Measurements from ENCODE around the gene MRPL37. TPM values are rescaled to one million over a fixed set of nuclear protein-coding genes. Genes with fewer than 3 reads are reported as not detected.

Gene MRPL37
- total RNA-seq: 10 to 100 TPM; 93.8 to 95.2 TPM

DNA sequence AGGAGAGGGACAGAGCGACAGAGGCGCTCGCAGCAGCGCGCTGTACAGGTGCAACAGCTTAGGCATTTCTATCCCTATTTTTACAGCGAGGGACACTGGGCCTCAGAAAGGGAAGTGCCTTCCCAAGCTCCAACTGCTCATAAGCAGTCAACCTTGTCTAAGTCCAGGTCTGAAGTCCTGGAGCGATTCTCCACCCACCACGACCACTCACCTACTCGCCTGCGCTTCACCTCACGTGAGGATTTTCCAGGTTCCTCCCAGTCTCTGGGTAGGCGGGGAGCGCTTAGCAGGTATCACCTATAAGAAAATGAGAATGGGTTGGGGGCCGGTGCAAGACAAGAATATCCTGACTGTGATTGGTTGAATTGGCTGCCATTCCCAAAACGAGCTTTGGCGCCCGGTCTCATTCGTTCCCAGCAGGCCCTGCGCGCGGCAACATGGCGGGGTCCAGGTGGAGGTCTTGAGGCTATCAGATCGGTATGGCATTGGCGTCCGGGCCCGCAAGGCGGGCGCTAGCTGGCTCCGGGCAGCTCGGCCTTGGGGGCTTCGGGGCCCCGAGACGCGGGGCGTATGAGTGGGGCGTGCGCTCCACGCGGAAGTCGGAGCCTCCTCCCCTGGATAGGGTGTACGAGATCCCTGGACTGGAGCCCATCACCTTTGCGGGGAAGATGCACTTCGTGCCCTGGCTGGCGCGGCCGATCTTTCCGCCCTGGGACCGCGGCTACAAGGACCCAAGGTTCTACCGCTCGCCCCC is at the start of gene MRPL37, which contains the start of gene CYB5RL:
Gene MRPL37, plus strand, starts transcription at position 403 of the 754 bp plus-strand sequence. Its CDS starts 77 bp downstream, at position 480.
Gene CYB5RL, minus strand, starts transcription at position 266 of the 754 bp plus-strand sequence. CDS start 4,414 bp downstream, outside the sequence.
- CTCF ChIA-PET: interaction anchor here (0.8 to 1.7 kb wide), 7 partner anchors 10 to 289 kb away, joined by 3 to 5 read pairs (median 3); no protein-coding TSS in a partner anchor
- Mint-ChIP-seq H3K4me1 (peaks cover 35% of the 10 kb centered on the region), H3K4me3 (peak within 1 kb of the TSS; percentile 83), H3K9me3 (no peaks in the 10 kb centered on the region), H3K36me3 (ENCODE audit: low read depth) (peaks cover 14% of the 10 kb centered on the region), H3K27ac (peak within 1 kb of the TSS; percentile 71), H3K27me3 (no peaks in the 10 kb centered on the region)
- POLR2A ChIA-PET: no interaction called here
- peak; percentile 95 for DNase-seq

DNA sequence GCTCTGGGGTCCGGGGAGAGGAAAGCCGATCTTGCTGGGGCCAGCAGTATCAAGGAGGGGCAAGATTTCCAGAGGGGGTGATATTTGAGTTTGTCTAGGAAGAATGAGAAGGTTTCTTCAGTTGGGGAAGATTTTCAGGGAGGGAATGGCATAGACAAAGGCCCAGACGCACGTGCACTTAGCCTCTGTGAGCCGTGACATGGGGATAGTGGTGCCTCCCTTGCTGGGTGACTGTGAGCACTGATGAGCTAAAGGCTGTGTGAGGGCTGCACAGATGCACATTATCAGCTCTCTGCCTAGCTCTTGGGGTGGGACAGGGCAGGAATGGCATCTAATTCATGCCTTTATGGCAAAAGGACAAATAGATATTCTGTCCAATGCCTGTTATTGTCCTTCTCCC is 49.0 kb upstream of the MRPL37 start:
- ChIA-PET CTCF (no interaction called here), POLR2A (no interaction called here)
- H3K4me3 Mint-ChIP-seq: no peak overlapping the region
- no peaks in the 10 kb centered on the region for H3K9me3 Mint-ChIP-seq
- no peak overlapping the region for H3K27ac Mint-ChIP-seq
- H3K4me1 Mint-ChIP-seq: peaks cover 6% of the 10 kb centered on the region
- no peaks in the 10 kb centered on the region for H3K27me3 Mint-ChIP-seq
- DNase-seq: no peak
- H3K36me3 Mint-ChIP-seq (ENCODE audit: low read depth): no peaks in the 10 kb centered on the region

DNA sequence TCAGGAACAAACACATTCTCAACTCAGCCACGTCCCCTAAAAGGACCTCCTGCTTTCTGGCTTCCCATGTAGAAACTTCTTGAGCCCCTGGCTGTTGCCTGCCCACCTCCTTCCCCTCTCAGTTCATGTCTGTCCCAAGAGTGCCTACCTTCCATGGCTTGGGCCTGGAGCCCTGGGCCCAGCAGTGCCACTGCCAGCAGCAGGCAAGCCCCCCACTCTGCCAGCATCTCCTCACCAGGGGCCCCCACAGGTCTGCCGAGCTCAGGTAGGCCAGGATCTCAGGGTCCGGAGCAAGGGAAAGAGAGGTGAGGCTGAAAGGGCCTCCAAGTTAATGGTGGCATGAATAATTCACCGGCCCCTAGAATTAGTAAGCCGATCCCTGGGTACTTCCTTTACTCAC is 47.3 kb upstream of the MRPL37 start, which contains the start of gene CDCP2:
Gene CDCP2, minus strand, starts transcription at position 305 of the 400 bp plus-strand sequence. Its CDS starts 78 bp downstream, at position 227.
- no peaks in the 10 kb centered on the region for H3K9me3 Mint-ChIP-seq
- H3K27ac Mint-ChIP-seq: no peak within 1 kb of the TSS
- DNase-seq: no peak
- no peaks in the 10 kb centered on the region for H3K27me3 Mint-ChIP-seq
- no peak within 1 kb of the TSS for H3K4me3 Mint-ChIP-seq
- peaks cover 6% of the 10 kb centered on the region for H3K4me1 Mint-ChIP-seq
- CTCF ChIA-PET: no interaction called here
- POLR2A ChIA-PET: no interaction called here
- H3K36me3 Mint-ChIP-seq (ENCODE audit: low read depth): no peaks in the 10 kb centered on the region

DNA sequence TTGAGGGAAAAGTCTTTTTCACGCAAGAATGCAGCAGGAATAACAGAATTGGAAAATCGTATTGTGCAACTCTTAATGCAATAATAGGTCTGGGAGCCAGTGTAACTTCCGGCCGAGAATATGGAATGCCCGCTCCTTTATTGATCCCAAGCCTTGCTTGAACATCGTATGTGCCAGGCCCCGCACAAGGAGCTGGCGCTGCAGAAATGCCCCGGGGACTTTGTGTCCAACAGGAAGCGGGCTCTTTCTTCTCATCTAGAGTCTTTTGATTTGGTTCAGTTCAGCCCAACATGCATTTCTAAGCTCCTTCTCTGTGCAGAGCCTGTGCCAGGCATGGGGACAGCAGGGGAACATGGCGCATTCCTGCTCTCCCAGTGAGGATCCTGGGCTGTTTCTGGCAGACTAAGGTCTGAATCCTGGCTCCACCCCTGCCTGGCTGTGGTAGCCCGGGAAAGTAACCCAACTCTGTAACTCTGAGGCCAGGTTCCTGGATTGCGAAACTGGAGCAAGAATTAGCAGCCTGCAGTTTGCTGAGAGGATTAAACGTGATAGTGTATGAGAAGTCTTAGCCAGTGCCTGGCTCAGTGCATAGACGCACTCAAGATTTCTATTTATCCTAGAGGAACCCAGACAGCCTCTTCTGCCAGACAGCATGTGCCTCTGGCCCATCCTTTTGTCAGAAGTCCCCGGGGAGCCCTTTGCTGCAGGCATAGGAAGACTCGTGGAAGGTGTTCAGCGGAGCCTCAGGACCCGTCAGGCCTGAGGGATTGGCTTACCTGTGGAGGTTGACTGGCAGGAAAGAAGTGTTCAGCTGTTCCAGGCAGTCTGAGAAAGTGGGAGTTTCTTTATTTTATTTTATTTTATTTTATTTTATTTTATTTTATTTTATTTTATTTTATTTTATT is 46.2 kb upstream of the MRPL37 start:
- Mint-ChIP-seq H3K9me3 (no peaks in the 10 kb centered on the region), H3K27me3 (no peaks in the 10 kb centered on the region), H3K36me3 (ENCODE audit: low read depth) (no peaks in the 10 kb centered on the region), H3K4me3 (no peak overlapping the region), H3K4me1 (peaks cover 6% of the 10 kb centered on the region), H3K27ac (no peak overlapping the region)
- DNase-seq: no peak
- CTCF ChIA-PET: interaction anchor here (0.5 kb wide), 1 partner anchor 379 kb away, joined by 3 read pairs; no protein-coding TSS in a partner anchor
- POLR2A ChIA-PET: no interaction called here

DNA sequence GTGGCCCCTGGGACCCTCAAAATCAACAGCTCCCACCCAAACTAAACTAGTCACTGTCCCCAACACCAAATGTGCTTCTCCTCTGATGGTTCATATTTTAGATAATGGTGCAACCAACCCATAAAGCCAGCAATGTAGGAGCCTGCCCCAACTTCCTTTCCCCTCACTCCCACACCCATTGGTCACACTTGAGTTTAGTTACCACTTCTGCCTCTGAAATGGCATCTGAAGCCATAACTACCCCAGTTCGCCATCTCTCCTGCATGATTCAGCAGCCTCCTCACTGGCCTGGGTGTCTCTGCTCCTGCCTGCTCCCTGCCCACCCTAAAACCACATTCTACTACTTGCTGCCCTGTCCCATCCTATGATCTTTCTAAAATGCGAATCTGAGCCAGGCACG is 43.8 kb upstream of the MRPL37 start:
- H3K27ac Mint-ChIP-seq: no peak overlapping the region
- no peaks in the 10 kb centered on the region for H3K4me1 Mint-ChIP-seq
- H3K9me3 Mint-ChIP-seq: no peaks in the 10 kb centered on the region
- DNase-seq: no peak
- no peaks in the 10 kb centered on the region for H3K36me3 Mint-ChIP-seq (ENCODE audit: low read depth)
- ChIA-PET POLR2A (no interaction called here), CTCF (no interaction called here)
- H3K4me3 Mint-ChIP-seq: no peak overlapping the region
- no peaks in the 10 kb centered on the region for H3K27me3 Mint-ChIP-seq

GRCh38 chr1:54156986-54157385 is 43.0 kb upstream of the MRPL37 start:
- Mint-ChIP-seq H3K4me3 (no peak overlapping the region), H3K27me3 (no peaks in the 10 kb centered on the region), H3K36me3 (ENCODE audit: low read depth) (no peaks in the 10 kb centered on the region), H3K27ac (no peak overlapping the region), H3K4me1 (no peaks in the 10 kb centered on the region), H3K9me3 (no peaks in the 10 kb centered on the region)
- POLR2A ChIA-PET: no interaction called here
- CTCF ChIA-PET: interaction anchor here (1.1 kb wide), 1 partner anchor 32 kb away, joined by 4 read pairs; no protein-coding TSS in a partner anchor
- DNase-seq: no peak

- no peaks in the 10 kb centered on the region for H3K27me3 Mint-ChIP-seq
- CTCF ChIA-PET: interaction anchor here (1.1 kb wide), 1 partner anchor 32 kb away, joined by 4 read pairs; no protein-coding TSS in a partner anchor
- DNase-seq: no peak
- POLR2A ChIA-PET: no interaction called here
- no peaks in the 10 kb centered on the region for H3K9me3 Mint-ChIP-seq
- H3K27ac Mint-ChIP-seq: no peak overlapping the region
- no peaks in the 10 kb centered on the region for H3K36me3 Mint-ChIP-seq (ENCODE audit: low read depth)
- H3K4me1 Mint-ChIP-seq: no peaks in the 10 kb centered on the region
- H3K4me3 Mint-ChIP-seq: no peak overlapping the region
Measured at GRCh38 chr1:54157401-54157800, 42.6 kb upstream of the MRPL37 start.

DNA sequence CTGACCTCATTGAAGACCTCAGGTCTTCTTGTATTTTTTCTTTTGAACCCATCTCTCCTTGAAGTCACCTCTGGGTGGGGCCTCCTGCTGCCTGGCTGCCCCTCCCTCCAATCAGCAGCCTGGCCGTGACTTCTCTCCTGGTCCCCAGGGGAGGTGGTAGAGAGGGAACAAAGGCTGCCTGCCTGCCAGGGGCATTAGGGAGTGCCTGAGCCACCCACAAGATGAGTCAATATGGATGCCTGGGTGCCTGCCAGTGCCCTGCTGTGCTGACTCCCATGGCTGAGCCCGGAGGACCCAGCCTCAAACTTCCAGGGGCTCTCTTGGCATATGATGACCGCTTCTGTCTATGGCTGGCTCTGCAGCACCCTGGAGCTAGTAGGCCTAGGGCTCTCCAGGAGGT is 41.9 kb upstream of the MRPL37 start:
- H3K36me3 Mint-ChIP-seq (ENCODE audit: low read depth): no peaks in the 10 kb centered on the region
- no peak for DNase-seq
- no peaks in the 10 kb centered on the region for H3K27me3 Mint-ChIP-seq
- no peak overlapping the region for H3K27ac Mint-ChIP-seq
- H3K4me3 Mint-ChIP-seq: no peak overlapping the region
- ChIA-PET POLR2A (no interaction called here), CTCF (no interaction called here)
- H3K4me1 Mint-ChIP-seq: no peaks in the 10 kb centered on the region
- H3K9me3 Mint-ChIP-seq: no peaks in the 10 kb centered on the region

DNA sequence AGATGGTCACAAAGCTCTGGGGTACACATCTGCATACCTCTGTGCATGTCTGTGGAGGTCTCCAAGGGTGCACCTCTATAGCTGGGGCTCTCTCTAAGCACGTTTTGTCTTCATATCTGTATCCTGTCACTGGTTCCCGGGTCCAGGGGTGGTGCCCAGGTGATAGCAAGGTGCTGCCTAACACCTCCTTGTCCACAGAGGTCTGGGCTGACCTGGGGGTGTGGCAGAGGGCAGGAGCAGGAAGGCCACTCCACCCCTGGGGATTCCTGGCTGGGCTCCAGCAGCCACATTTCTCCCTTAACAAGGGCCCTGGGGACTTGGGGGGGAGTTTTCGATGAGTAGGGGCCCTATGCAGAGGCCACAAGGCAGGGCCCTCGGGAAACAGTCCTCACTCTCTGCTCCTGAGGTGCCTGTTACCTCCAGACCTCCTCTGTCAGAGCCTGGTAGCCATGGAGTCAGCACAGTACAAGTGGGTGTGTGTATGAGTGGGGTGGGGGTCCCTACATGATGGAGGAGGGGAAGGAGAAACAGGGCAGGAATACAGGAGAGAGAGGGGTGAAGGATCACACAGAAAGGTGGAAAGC is 40.1 kb upstream of the MRPL37 start:
- CTCF ChIA-PET: interaction anchor here (0.6 to 1.0 kb wide), 2 partner anchors 116 to 267 kb away, joined by 3 to 5 read pairs; no protein-coding TSS in a partner anchor
- H3K36me3 Mint-ChIP-seq (ENCODE audit: low read depth): no peaks in the 10 kb centered on the region
- no peak overlapping the region for H3K27ac Mint-ChIP-seq
- no peak overlapping the region for H3K4me3 Mint-ChIP-seq
- no peaks in the 10 kb centered on the region for H3K27me3 Mint-ChIP-seq
- POLR2A ChIA-PET: no interaction called here
- H3K9me3 Mint-ChIP-seq: no peaks in the 10 kb centered on the region
- no peak for DNase-seq
- H3K4me1 Mint-ChIP-seq: no peaks in the 10 kb centered on the region

DNA sequence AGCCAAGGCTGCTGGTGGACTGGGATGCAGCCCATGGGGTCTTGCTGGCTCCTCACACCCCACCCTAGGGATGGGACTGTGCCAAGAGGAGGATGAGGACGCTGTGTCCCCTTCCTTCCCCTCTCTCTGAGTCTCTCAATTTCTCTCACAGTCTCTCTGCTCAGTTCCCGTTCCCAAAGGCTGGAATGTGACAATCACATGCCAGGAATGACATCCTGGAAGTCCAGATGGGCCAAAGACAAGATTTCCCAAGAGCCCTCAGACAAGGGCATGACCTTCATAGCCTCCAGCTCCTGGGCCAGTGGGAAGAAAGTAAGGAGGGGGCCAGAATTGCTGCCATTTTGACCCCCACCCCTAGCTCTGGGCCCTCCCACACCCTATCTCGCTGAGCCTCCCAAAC is 39.6 kb upstream of the MRPL37 start:
- Mint-ChIP-seq H3K27me3 (no peaks in the 10 kb centered on the region), H3K9me3 (no peaks in the 10 kb centered on the region), H3K4me1 (no peaks in the 10 kb centered on the region), H3K4me3 (no peak overlapping the region), H3K36me3 (ENCODE audit: low read depth) (no peaks in the 10 kb centered on the region), H3K27ac (no peak overlapping the region)
- ChIA-PET CTCF (interaction anchor here (0.6 to 1.0 kb wide), 2 partner anchors 115 to 267 kb away, joined by 3 to 5 read pairs; no protein-coding TSS in a partner anchor), POLR2A (no interaction called here)
- no peak for DNase-seq

DNA sequence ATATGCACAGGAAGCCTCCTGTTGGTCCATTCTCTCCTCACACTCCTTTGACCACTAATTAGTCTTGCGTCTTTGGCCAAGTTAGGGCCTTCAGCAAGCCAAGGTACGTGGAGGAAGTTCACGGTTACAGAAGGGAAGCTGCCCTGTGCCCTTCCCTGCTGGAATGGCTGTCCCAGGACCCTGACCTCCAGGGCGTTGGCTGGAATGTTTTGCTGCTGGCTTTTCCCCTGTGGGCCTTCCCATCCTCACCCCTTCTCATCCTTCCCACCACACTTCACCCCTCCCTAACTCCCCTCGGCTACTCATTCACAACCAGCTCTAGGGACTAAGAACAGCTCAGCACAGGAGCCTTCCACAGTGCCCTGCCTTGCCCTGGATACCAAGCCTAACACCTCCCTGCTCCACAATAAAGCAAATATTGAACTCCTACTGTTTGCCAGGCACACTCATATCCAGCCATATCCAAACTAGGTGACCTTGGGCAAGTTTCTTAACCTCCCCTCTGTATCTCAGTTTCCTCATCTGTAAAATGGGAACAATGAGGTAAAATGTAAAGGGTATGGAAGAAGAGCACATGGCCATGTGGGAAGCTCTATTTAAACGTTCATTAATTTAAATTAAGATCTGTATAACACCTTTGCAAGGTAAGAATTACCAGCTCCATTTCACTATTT is 38.3 kb upstream of the MRPL37 start:
- Mint-ChIP-seq H3K27me3 (no peaks in the 10 kb centered on the region), H3K27ac (no peak overlapping the region), H3K4me1 (no peaks in the 10 kb centered on the region), H3K9me3 (no peaks in the 10 kb centered on the region), H3K36me3 (ENCODE audit: low read depth) (no peaks in the 10 kb centered on the region), H3K4me3 (no peak overlapping the region)
- DNase-seq: no peak
- ChIA-PET CTCF (interaction anchor here (0.8 kb wide), 1 partner anchor 91 kb away, joined by 3 read pairs; no protein-coding TSS in a partner anchor), POLR2A (no interaction called here)

- CTCF ChIA-PET: no interaction called here
- POLR2A ChIA-PET: no interaction called here
- H3K9me3 Mint-ChIP-seq: no peaks in the 10 kb centered on the region
Measured at GRCh38 chr1:54163051-54163450, 36.9 kb upstream of the MRPL37 start.

More at GRCh38 chr1:54163051-54163450, 36.9 kb upstream of the MRPL37 start:
- DNase-seq: no peak
- Mint-ChIP-seq H3K4me3 (no peak overlapping the region), H3K27ac (no peak overlapping the region), H3K36me3 (ENCODE audit: low read depth) (no peaks in the 10 kb centered on the region), H3K4me1 (no peaks in the 10 kb centered on the region), H3K27me3 (no peaks in the 10 kb centered on the region)

All from activated CD4-positive, alpha-beta T cell treated with anti-CD3 and anti-CD28 coated beads, Interleukin-2, amount 10 ng/mL, durations not matched to agents 7 days and 5 days (primary cell).